ENCODE data around the gene RXRG. TPM values are rescaled to one million over a fixed set of nuclear protein-coding genes. Genes with fewer than 3 reads are reported as not detected.

The RXRG gene
- total and polyA plus RNA-seq, 2 donors (not counting 1 experiment from before 2014, with no cell fraction given) = not detected

DNA sequence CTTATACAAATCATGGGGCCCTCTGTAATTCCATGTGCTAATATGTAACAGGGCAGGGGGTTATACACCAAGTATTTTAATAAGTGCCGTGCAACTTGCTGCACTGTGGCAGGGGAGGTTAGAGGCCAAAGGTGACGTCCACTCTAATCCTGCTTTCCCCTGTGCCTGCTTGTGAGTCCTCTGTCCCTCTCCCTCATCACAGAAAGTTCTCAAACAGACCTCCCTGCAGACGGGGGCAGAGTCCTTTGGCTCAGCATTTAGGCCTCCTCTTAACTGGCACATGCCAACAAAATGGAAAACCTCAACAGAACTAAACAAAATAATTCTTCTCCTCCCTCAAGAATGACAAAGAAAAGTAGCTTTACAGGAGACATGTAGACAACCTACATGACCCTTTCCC lies 2.9 kb downstream of the RXRG start:
- H3K4me3 Mint-ChIP-seq = no peak overlapping the region
- no peak for TF ChIP-seq EZH2 (IDR thresholded peaks at IDR 0.05; ENCODE audit: borderline replicate concordance, insufficient read depth, low read depth, low read length, poor library complexity, severe bottlenecking)
- TF ChIP-seq, protein P1, sequence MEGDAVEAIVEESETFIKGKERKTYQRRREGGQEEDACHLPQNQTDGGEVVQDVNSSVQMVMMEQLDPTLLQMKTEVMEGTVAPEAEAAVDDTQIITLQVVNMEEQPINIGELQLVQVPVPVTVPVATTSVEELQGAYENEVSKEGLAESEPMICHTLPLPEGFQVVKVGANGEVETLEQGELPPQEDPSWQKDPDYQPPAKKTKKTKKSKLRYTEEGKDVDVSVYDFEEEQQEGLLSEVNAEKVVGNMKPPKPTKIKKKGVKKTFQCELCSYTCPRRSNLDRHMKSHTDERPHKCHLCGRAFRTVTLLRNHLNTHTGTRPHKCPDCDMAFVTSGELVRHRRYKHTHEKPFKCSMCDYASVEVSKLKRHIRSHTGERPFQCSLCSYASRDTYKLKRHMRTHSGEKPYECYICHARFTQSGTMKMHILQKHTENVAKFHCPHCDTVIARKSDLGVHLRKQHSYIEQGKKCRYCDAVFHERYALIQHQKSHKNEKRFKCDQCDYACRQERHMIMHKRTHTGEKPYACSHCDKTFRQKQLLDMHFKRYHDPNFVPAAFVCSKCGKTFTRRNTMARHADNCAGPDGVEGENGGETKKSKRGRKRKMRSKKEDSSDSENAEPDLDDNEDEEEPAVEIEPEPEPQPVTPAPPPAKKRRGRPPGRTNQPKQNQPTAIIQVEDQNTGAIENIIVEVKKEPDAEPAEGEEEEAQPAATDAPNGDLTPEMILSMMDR (IDR thresholded peaks at IDR 0.05) = no peak
- WGBS (ENCODE audit: insufficient coverage) = 73% methylated on average over 2 of the region's 3 CpGs
- CTCF ChIA-PET = interaction anchor here (0.9 to 1.5 kb wide), 2 partner anchors 9 to 49 kb away, joined by 3 read pairs; no protein-coding TSS in a partner anchor
- Histone ChIP-seq H3K9me3 (ENCODE audit: control extremely low read depth in 1 of 3, control insufficient read depth in 2 of 3, insufficient read depth in 1 of 3, low read length in 2 of 3) (no peaks in the 10 kb centered on the region), H3K4me2 (replicated peaks; ENCODE audit: low read depth, low read length, poor library complexity, severe bottlenecking) (no peak overlapping the region), H2AFZ (ENCODE audit: insufficient read depth, low read depth, low read length, poor library complexity, severe bottlenecking) (no peak overlapping the region), H3K79me2 (ENCODE audit: control insufficient read depth, insufficient read depth, low read length) (no peaks in the 10 kb centered on the region), H3K36me3 (replicated peaks in 1 of 2; ENCODE audit: control extremely low read depth in 1 of 2, control insufficient read depth in 1 of 2, extremely low read depth in 1 of 2, insufficient read depth in 2 of 2, low read length in 1 of 2) (no peaks in the 10 kb centered on the region), H4K20me1 (ENCODE audit: control insufficient read depth, insufficient read depth, low read length, poor library complexity, severe bottlenecking) (no peaks in the 10 kb centered on the region), H3K4me3 (ENCODE audit: control extremely low read depth in 1 of 5, extremely low read depth in 1 of 5, insufficient read depth in 1 of 5, low read depth in 2 of 5, low read length in 4 of 5) (no peak overlapping the region), H3K4me1 (ENCODE audit: control insufficient read depth in 2 of 2, insufficient read depth in 2 of 2, low read length in 2 of 2) (peaks cover 13 to 16% of the 10 kb centered on the region in 2 donors), H3K27me3 (replicated peaks in 1 of 4; ENCODE audit: control extremely low read depth in 1 of 4, control insufficient read depth in 3 of 4, insufficient read depth in 4 of 4, low read length in 3 of 4) (peaks cover 0 to 57% (median 25%) of the 10 kb centered on the region in 4 experiments), H3K27ac (ENCODE audit: low read length in 2 of 2) (no peak overlapping the region), H3K9ac (ENCODE audit: low read length) (no peak overlapping the region)
- H3K4me1 Mint-ChIP-seq = no peaks in the 10 kb centered on the region
- POLR2A ChIA-PET = no interaction called here
- no peak for DNase-seq
- H3K9me3 Mint-ChIP-seq (ENCODE audit: insufficient read depth) = no peaks in the 10 kb centered on the region
- no peak overlapping the region for H3K27ac Mint-ChIP-seq
- intact Hi-C loops (cut with micrococcal nuclease) = no loop called here
- ATAC-seq (ENCODE audit: low read depth) = no peak
- peaks cover 34% of the 10 kb centered on the region for H3K27me3 Mint-ChIP-seq

DNA sequence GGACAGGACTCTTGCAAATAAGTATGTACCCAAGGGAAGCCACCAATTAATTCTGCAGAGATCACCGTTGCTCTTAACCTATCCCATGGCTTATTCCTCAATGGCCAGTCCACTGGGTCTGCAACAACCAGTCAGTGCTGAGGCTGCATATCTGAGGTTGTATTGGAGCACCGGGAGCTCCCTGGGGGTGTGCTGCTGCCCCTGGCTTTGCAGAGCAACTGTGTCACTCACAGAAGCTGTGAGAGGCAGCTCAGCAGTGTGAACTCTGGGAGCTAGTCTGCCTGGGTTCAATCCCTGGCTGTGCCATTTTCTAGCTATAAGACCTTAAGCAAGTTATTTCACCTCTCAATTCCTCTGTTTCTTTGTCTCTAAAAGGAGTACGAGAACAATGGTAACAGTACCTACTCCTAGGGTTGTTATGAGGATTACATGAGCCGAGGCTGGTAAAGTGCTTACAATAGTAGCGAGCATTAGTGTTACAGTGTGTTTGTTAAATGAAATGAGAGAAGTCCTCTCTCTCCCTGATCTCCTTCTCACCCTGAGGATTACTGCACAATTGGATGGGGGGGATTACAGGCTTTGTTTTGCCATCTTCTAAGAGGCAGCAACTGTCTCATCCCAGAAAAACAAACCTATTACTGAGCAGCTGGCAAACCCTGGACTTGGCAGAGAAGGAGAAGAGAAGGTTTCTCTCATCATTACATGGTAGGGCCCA lies 3.6 kb downstream of the RXRG start:
- peaks cover 0 to 53% (median 22%) of the 10 kb centered on the region in 4 experiments for H3K27me3 ChIP-seq (replicated peaks in 1 of 4; ENCODE audit: control extremely low read depth in 1 of 4, control insufficient read depth in 3 of 4, insufficient read depth in 4 of 4, low read length in 3 of 4)
- ChIA-PET CTCF (no interaction called here), POLR2A (no interaction called here)
- ATAC-seq (ENCODE audit: low read depth) (no peak), DNase-seq (no peak)
- H2AFZ ChIP-seq (ENCODE audit: insufficient read depth, low read depth, low read length, poor library complexity, severe bottlenecking) = no peak overlapping the region
- no peak overlapping the region for H3K4me3 Mint-ChIP-seq
- 80% methylated on average over 1 of the region's 5 CpGs for WGBS (ENCODE audit: insufficient coverage)
- H3K4me1 ChIP-seq (ENCODE audit: control insufficient read depth in 2 of 2, insufficient read depth in 2 of 2, low read length in 2 of 2) = peaks cover 13 to 16% of the 10 kb centered on the region in 2 donors
- H3K9me3 ChIP-seq (ENCODE audit: control extremely low read depth in 1 of 3, control insufficient read depth in 2 of 3, insufficient read depth in 1 of 3, low read length in 2 of 3) = no peaks in the 10 kb centered on the region
- H3K4me1 Mint-ChIP-seq = no peaks in the 10 kb centered on the region
- no peaks in the 10 kb centered on the region for H4K20me1 ChIP-seq (ENCODE audit: control insufficient read depth, insufficient read depth, low read length, poor library complexity, severe bottlenecking)
- H3K27ac Mint-ChIP-seq = no peak overlapping the region
- no peaks in the 10 kb centered on the region for H3K79me2 ChIP-seq (ENCODE audit: control insufficient read depth, insufficient read depth, low read length)
- no peak overlapping the region for H3K27ac ChIP-seq (ENCODE audit: low read length in 2 of 2)
- intact Hi-C loops (cut with micrococcal nuclease) = no loop called here
- no peak overlapping the region for H3K4me3 ChIP-seq (ENCODE audit: control extremely low read depth in 1 of 5, extremely low read depth in 1 of 5, insufficient read depth in 1 of 5, low read depth in 2 of 5, low read length in 4 of 5)
- H3K9me3 Mint-ChIP-seq (ENCODE audit: insufficient read depth) = no peaks in the 10 kb centered on the region
- TF ChIP-seq EZH2 (IDR thresholded peaks at IDR 0.05; ENCODE audit: borderline replicate concordance, insufficient read depth, low read depth, low read length, poor library complexity, severe bottlenecking) = no peak
- TF ChIP-seq, protein P1 (IDR thresholded peaks at IDR 0.05) = no peak
- no peaks in the 10 kb centered on the region for H3K36me3 ChIP-seq (replicated peaks in 1 of 2; ENCODE audit: control extremely low read depth in 1 of 2, control insufficient read depth in 1 of 2, extremely low read depth in 1 of 2, insufficient read depth in 2 of 2, low read length in 1 of 2)
- no peak overlapping the region for H3K4me2 ChIP-seq (replicated peaks; ENCODE audit: low read depth, low read length, poor library complexity, severe bottlenecking)
- H3K27me3 Mint-ChIP-seq = peaks cover 30% of the 10 kb centered on the region
- H3K9ac ChIP-seq (ENCODE audit: low read length) = no peak overlapping the region

All from B cell (primary cell).